Panc1 (cell line): Measurements from ENCODE around the gene STARD10. TPM values are rescaled to one million over a fixed set of nuclear protein-coding genes. Genes with fewer than 3 reads are reported as not detected.

Experiments
- ATAC-seq: fragments of 200-7000 bp; cut with Tn5 transposase; 2 replicates; pipeline ENCODE4 v1.9.1; 2020; ENCODE audit warnings: mild to moderate bottlenecking, moderate library complexity
- BruUV-seq: library from RNA; stranded (reverse); fragments of 400-500 nt; replicated peaks from 2 replicates; lab custom pipeline; 2021; lab: Mats Ljungman, UMichigan
- CTCF ChIA-PET: fragments of 300-600 bp; sonication (Branson Sonifier 250); formaldehyde crosslinking; loops from one replicate; lab custom pipeline; 2022; ENCODE audit warnings: antibody characterized with exemption; lab: Charles Lee
- POLR2A ChIA-PET: fragments of 300-600 bp; sonication (Branson Sonifier 250); formaldehyde crosslinking; loops from one replicate; lab custom pipeline; 2022; ENCODE audit warnings: antibody characterized with exemption; lab: Charles Lee
- DNase-seq: peaks from one replicate; pipeline ENCODE4 v3.0.0-alpha.2; 2010; ENCODE audit warnings: low read depth, low spot score
- H3K27ac ChIP-seq: 2 replicates; pipeline ENCODE4 v1.5.1; 2011; ENCODE audit warnings: mild to moderate bottlenecking, low read length, inconsistent platforms
- H3K27me3 ChIP-seq: fragments of 200-500 bp; sonication (Bioruptor generic); 2 replicates; pipeline ENCODE4 v1.6.0; 2014; ENCODE audit warnings: low read length, inconsistent platforms; ENCODE audit not compliant: control insufficient read depth, insufficient read depth
- H3K36me3 ChIP-seq: fragments of 200-500 bp; sonication (Bioruptor generic); 2 replicates; pipeline ENCODE4 v1.5.1; 2014; ENCODE audit warnings: inconsistent platforms, mild to moderate bottlenecking, low read length, moderate library complexity; ENCODE audit not compliant: control insufficient read depth, insufficient read depth
- H3K4me1 ChIP-seq: 2 replicates; pipeline ENCODE4 v1.5.1; 2011; ENCODE audit warnings: inconsistent platforms, mild to moderate bottlenecking, low read length, moderate library complexity; ENCODE audit not compliant: control insufficient read depth, insufficient read depth
- H3K4me3 ChIP-seq, 2 experiments: 2 replicates each; pipeline ENCODE4 v1.5.1; 2011 to 2012; ENCODE audit warnings: low read depth in 2 of 2, low read length in 2 of 2, mild to moderate bottlenecking in 2 of 2, inconsistent platforms in 1 of 2, moderate library complexity in 1 of 2
- H3K9me3 ChIP-seq: fragments of 200-500 bp; sonication (Bioruptor generic); 2 replicates; pipeline ENCODE4 v1.5.1; 2014; ENCODE audit warnings: low read depth, mild to moderate bottlenecking, inconsistent platforms, low read length, moderate library complexity; ENCODE audit not compliant: control insufficient read depth, insufficient read depth
- POLR2AphosphoS5 ChIP-seq: IDR thresholded peaks from 2 replicates; pipeline ENCODE4 v1.6.1; 2012; ENCODE audit warnings: mild to moderate bottlenecking, low read depth, low read length, moderate library complexity
- SIN3A ChIP-seq: IDR thresholded peaks from 2 replicates; pipeline ENCODE4 v1.6.1; 2012; ENCODE audit warnings: low read depth, mild to moderate bottlenecking, low read length, moderate library complexity, borderline replicate concordance; ENCODE audit not compliant: insufficient read depth
- TCF7L2 ChIP-seq: IDR thresholded peaks from 2 replicates; pipeline ENCODE4 v1.6.1; 2011; ENCODE audit warnings: mild to moderate bottlenecking, low read depth, low read length, inconsistent platforms
- in situ Hi-C: cut with HindIII; loops from 2 replicates; pipeline ENCODE4 v1.10.0; 2016; ENCODE audit warnings: low sequenced_read_pairs, low pct_unique_long_range_greater_than_20kb
- intact Hi-C: fragments of 100-400 bp; cut with micrococcal nuclease; formaldehyde crosslinking; loops from one replicate; pipeline ENCODE4 v1.10.0; 2022; ENCODE audit not compliant: unreplicated experiment
- total RNA-seq: library from RNA; stranded (reverse); gene quantifications from one replicate; pipeline ENCODE4 v1.2.1, GENCODE V29; 2021; ENCODE audit not compliant: unreplicated experiment
- TF ChIP-seq, protein P1 (sequence below), 2 experiments: IDR thresholded peaks; 2 replicates each; pipeline ENCODE4 v1.6.1; 2011 to 2012; ENCODE audit warnings: low read depth in 2 of 2, control low read depth in 1 of 2, low read length in 1 of 2, mild to moderate bottlenecking in 1 of 2, moderate library complexity in 1 of 2; ENCODE audit not compliant: insufficient read depth in 1 of 2
- TF ChIP-seq, protein P2 (sequence below): fragments of 450-650 bp; IDR thresholded peaks from 2 replicates; pipeline ENCODE4 v1.5.1; 2017; ENCODE audit warnings: mild to moderate bottlenecking

Gene STARD10
- total RNA-seq, 1 experiment from 2014 or later = 32.1 TPM

- no peaks in the 10 kb centered on the region for H3K27me3 ChIP-seq
- in situ Hi-C loops = no loop called here
- H3K27ac ChIP-seq = no peak overlapping the region
- H3K9me3 ChIP-seq = no peaks in the 10 kb centered on the region
- intact Hi-C loops = no loop called here
- DNase-seq (no peak), ATAC-seq (no peak)
- H3K4me1 ChIP-seq = peaks cover 17% of the 10 kb centered on the region
- CTCF ChIA-PET = no interaction called here
- no peaks in the 10 kb centered on the region for H3K36me3 ChIP-seq
- no TSS peak for BruUV-seq
- no peak for TF ChIP-seq SIN3A
- TF ChIP-seq, protein P1, sequence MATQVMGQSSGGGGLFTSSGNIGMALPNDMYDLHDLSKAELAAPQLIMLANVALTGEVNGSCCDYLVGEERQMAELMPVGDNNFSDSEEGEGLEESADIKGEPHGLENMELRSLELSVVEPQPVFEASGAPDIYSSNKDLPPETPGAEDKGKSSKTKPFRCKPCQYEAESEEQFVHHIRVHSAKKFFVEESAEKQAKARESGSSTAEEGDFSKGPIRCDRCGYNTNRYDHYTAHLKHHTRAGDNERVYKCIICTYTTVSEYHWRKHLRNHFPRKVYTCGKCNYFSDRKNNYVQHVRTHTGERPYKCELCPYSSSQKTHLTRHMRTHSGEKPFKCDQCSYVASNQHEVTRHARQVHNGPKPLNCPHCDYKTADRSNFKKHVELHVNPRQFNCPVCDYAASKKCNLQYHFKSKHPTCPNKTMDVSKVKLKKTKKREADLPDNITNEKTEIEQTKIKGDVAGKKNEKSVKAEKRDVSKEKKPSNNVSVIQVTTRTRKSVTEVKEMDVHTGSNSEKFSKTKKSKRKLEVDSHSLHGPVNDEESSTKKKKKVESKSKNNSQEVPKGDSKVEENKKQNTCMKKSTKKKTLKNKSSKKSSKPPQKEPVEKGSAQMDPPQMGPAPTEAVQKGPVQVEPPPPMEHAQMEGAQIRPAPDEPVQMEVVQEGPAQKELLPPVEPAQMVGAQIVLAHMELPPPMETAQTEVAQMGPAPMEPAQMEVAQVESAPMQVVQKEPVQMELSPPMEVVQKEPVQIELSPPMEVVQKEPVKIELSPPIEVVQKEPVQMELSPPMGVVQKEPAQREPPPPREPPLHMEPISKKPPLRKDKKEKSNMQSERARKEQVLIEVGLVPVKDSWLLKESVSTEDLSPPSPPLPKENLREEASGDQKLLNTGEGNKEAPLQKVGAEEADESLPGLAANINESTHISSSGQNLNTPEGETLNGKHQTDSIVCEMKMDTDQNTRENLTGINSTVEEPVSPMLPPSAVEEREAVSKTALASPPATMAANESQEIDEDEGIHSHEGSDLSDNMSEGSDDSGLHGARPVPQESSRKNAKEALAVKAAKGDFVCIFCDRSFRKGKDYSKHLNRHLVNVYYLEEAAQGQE (IDR thresholded peaks at IDR 0.05; ENCODE audit: insufficient read depth in 1 of 2, low read depth in 2 of 2, low read length in 1 of 2) = no peak
- TF ChIP-seq, protein P2, sequence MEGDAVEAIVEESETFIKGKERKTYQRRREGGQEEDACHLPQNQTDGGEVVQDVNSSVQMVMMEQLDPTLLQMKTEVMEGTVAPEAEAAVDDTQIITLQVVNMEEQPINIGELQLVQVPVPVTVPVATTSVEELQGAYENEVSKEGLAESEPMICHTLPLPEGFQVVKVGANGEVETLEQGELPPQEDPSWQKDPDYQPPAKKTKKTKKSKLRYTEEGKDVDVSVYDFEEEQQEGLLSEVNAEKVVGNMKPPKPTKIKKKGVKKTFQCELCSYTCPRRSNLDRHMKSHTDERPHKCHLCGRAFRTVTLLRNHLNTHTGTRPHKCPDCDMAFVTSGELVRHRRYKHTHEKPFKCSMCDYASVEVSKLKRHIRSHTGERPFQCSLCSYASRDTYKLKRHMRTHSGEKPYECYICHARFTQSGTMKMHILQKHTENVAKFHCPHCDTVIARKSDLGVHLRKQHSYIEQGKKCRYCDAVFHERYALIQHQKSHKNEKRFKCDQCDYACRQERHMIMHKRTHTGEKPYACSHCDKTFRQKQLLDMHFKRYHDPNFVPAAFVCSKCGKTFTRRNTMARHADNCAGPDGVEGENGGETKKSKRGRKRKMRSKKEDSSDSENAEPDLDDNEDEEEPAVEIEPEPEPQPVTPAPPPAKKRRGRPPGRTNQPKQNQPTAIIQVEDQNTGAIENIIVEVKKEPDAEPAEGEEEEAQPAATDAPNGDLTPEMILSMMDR = no peak
- TF ChIP-seq TCF7L2 = no peak
- TF ChIP-seq POLR2AphosphoS5 = no peak
- H3K4me3 ChIP-seq = no peak overlapping the region
- POLR2A ChIA-PET = no interaction called here
Observed at GRCh38 chr11:72745511-72745910, 48.3 kb downstream of the STARD10 start.

DNA sequence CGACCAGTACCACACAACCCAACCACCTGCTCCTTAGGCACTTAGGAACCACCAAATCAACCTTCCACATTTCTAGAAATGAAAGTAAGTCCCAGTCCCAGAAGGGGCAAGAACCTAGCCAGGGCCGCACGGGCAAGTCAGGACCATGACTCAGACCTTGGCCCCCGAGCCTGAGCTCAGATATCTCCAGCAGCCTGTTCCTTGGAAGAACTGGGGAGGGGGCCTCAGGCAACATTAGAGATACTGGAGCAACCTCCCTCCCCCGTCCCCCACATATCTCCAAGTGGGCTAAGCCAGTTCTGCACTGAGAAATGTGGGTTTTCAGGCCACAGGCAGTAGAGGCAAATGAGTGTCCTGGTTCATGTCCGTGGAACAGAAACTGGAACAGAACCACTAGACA, 49.4 kb downstream of the STARD10 start:
- BruUV-seq = no TSS peak
- no peaks in the 10 kb centered on the region for H3K27me3 ChIP-seq
- H3K9me3 ChIP-seq = no peaks in the 10 kb centered on the region
- CTCF ChIA-PET = interaction anchor here (0.7 kb wide), 2 partner anchors 17 to 505 kb away, joined by 4 to 5 read pairs; no protein-coding TSS in a partner anchor
- H3K36me3 ChIP-seq = no peaks in the 10 kb centered on the region
- intact Hi-C loops (no loop called here), in situ Hi-C loops (no loop called here)
- POLR2A ChIA-PET = no interaction called here
- H3K27ac ChIP-seq = no peak overlapping the region
- no peak for ATAC-seq
- no peak overlapping the region for H3K4me3 ChIP-seq
- TF ChIP-seq, protein P2 = no peak
- TF ChIP-seq, protein P1 (IDR thresholded peaks at IDR 0.05; ENCODE audit: insufficient read depth in 1 of 2, low read depth in 2 of 2, low read length in 1 of 2) = no peak
- TF ChIP-seq POLR2AphosphoS5 (no peak), SIN3A (no peak), TCF7L2 (no peak)
- DNase-seq = no peak
- H3K4me1 ChIP-seq = peaks cover 17% of the 10 kb centered on the region
